ENCODE results near the gene CHD8.
"Not testable (repeated sequence)": the region's sequence is repeated elsewhere in the genome, so short reads cannot be mapped to it uniquely, and the experiment has no call there.

The CHD8 gene

GRCh38 chr14:21455912-21456667 is at the start of gene CHD8:
TSS of gene CHD8 (minus strand) at chr14:21456123. CDS start at chr14:21431643, 24,480 bp downstream.
- DNase-seq (ENCODE audit: low spot score): peak; percentile 100

- peak; percentile 16 for DNase-seq (ENCODE audit: low spot score)
Observed at GRCh38 chr14:21505012-21505553, 49.2 kb upstream of the CHD8 start.

- DNase-seq (ENCODE audit: low spot score): no peak
Observed at GRCh38 chr14:21503376-21503775, 47.5 kb upstream of the CHD8 start.

GRCh38 chr14:21501568-21501967 is 45.6 kb upstream of the CHD8 start:
- DNase-seq (ENCODE audit: low spot score): no peak

GRCh38 chr14:21498540-21499526 is 42.9 kb upstream of the CHD8 start:
- peak; percentile 68 for DNase-seq (ENCODE audit: low spot score)

- DNase-seq (ENCODE audit: low spot score): no peak
Observed at GRCh38 chr14:21496453-21496852, 40.5 kb upstream of the CHD8 start.

- DNase-seq (ENCODE audit: low spot score): no peak
Observed at GRCh38 chr14:21494902-21495762, 39.2 kb upstream of the CHD8 start.

- no peak for DNase-seq (ENCODE audit: low spot score)
Observed at GRCh38 chr14:21486640-21487087, 30.7 kb upstream of the CHD8 start.

GRCh38 chr14:21476925-21477681 is 21.2 kb upstream of the CHD8 start, which contains the start of the genes RAB2B and TOX4:
TSS of gene RAB2B (minus strand) at chr14:21476959. CDS start at chr14:21476872, 87 bp downstream.
TSS of gene TOX4 (plus strand) at chr14:21477195. CDS start at chr14:21477279, 84 bp downstream.
- DNase-seq (ENCODE audit: low spot score): peak; percentile 99

GRCh38 chr14:21476523-21476924 is 20.6 kb upstream of the CHD8 start:
- no peak for DNase-seq (ENCODE audit: low spot score)

- no peak for DNase-seq (ENCODE audit: low spot score)
Observed at GRCh38 chr14:21475767-21476522, 20.0 kb upstream of the CHD8 start.

GRCh38 chr14:21467616-21468015 is 11.7 kb upstream of the CHD8 start:
- no peak for DNase-seq (ENCODE audit: low spot score)

GRCh38 chr14:21455592-21455911 is 371 bp downstream of the CHD8 start:
- no peak for DNase-seq (ENCODE audit: low spot score)

GRCh38 chr14:21454843-21455544 is 929 bp downstream of the CHD8 start:
- DNase-seq (ENCODE audit: low spot score): peak; percentile 22

- DNase-seq (ENCODE audit: low spot score): no peak
Observed at GRCh38 chr14:21449899-21450216, 6.1 kb downstream of the CHD8 start.

GRCh38 chr14:21442657-21443056 is 13.3 kb downstream of the CHD8 start:
- DNase-seq (ENCODE audit: low spot score): not testable (repeated sequence)

GRCh38 chr14:21440859-21441258 is 15.1 kb downstream of the CHD8 start:
- no peak for DNase-seq (ENCODE audit: low spot score)

- peak; percentile 99 for DNase-seq (ENCODE audit: low spot score)
Observed at GRCh38 chr14:21437063-21437901, 18.6 kb downstream of the CHD8 start.
